GM19035 (cell line): Measurements from ENCODE around the gene DTD1.

Source experiments
- ATAC-seq: cut with Tn5 transposase; IDR thresholded peaks from one replicate; pipeline ENCODE4 v1.9.1; 2021; ENCODE audit not compliant: unreplicated experiment

DTD1 gene

GRCh38 chr20:18788021-18788420 is 200.2 kb downstream of the DTD1 start:
- ATAC-seq, result no peak

- no peak for ATAC-seq
Observed at GRCh38 chr20:18790787-18791186, 202.9 kb downstream of the DTD1 start.

GRCh38 chr20:18793625-18794427 is 206.0 kb downstream of the DTD1 start:
- peak; percentile 99 for ATAC-seq

- ATAC-seq, result peak; percentile 18
Observed at GRCh38 chr20:18794428-18794787, 206.6 kb downstream of the DTD1 start.

GRCh38 chr20:18795366-18795765 is 207.5 kb downstream of the DTD1 start:
- no peak for ATAC-seq

GRCh38 chr20:18796282-18796833 is 208.5 kb downstream of the DTD1 start:
- no peak for ATAC-seq

- ATAC-seq, result no peak
Observed at GRCh38 chr20:18801516-18801915, 213.7 kb downstream of the DTD1 start.

- peak; percentile 71 for ATAC-seq
Observed at GRCh38 chr20:18802012-18802634, 214.3 kb downstream of the DTD1 start.

GRCh38 chr20:18805881-18806280 is 218.0 kb downstream of the DTD1 start:
- no peak for ATAC-seq

- no peak for ATAC-seq
Observed at GRCh38 chr20:18808712-18809111, 220.9 kb downstream of the DTD1 start.

- ATAC-seq, result no peak
Observed at GRCh38 chr20:18811186-18811585, 223.3 kb downstream of the DTD1 start.

- ATAC-seq, result no peak
Observed at GRCh38 chr20:18811904-18812303, 224.1 kb downstream of the DTD1 start.

- ATAC-seq, result no peak
Observed at GRCh38 chr20:18813483-18813882, 225.6 kb downstream of the DTD1 start, which contains the start of gene SCP2D1. TSS of gene SCP2D1 (plus strand) at chr20:18813783. CDS start at chr20:18813816, 33 bp downstream.

- ATAC-seq, result no peak
Observed at GRCh38 chr20:18815194-18815942, 227.5 kb downstream of the DTD1 start.
